ENCODE data around the gene EXOSC2. TPM values are rescaled to one million over a fixed set of nuclear protein-coding genes. Genes with fewer than 3 reads are reported as not detected.

EXOSC2 gene
- polyA plus RNA-seq, 1 donor = 30.2 TPM

DNA sequence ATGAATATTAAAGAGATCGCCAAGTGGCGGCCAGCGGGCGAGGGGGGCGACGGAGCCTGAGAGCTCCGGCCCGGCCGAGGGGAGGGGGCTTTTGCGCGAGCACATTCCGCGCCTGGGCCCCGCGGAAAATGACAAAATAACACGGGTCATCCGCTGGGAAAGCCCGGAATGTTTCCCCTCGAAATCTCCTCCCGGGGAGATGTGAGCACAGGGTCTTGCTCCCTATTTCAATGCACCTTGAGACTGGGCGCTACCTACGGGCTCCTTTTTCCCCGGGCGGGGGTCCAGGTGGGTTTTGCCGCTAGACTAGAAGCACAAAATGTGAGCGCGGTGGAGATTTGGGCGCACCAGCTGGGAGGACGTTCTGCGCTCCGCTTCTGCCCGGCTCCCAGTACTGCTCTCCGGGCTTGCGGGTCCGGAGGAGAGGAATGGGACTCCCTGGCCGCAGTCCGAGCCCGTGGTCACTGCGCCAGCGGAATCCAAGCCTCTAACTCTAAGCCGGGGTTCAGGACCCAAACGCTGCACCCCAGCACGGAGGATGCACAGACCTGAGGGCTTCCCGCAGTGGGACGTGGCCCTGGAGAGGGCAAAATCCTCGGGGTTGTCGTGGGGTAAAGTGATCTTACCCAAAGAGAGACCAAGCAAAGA is 32.0 kb upstream of the EXOSC2 start:
- WGBS (ENCODE audit: insufficient coverage, low lambda C conversion rate) = no CpG with 5 or more reads among the region's 47 CpGs
- H3K27me3 ChIP-seq (ENCODE audit: control insufficient read depth, insufficient read depth, low read length) = peaks cover 97% of the 10 kb centered on the region
- peaks cover 47% of the 10 kb centered on the region for H3K9me3 ChIP-seq (ENCODE audit: control insufficient read depth, low read depth, low read length)
- DNase-seq = no peak
- no peaks in the 10 kb centered on the region for H3K36me3 ChIP-seq (ENCODE audit: control insufficient read depth, insufficient read depth, low read length)
- no peak overlapping the region for H3K27ac ChIP-seq (ENCODE audit: low read length)
- H3K4me1 ChIP-seq (ENCODE audit: control insufficient read depth, insufficient read depth, low read length) = peaks cover 9% of the 10 kb centered on the region
- no peak overlapping the region for H3K4me3 ChIP-seq (ENCODE audit: low read length)

GRCh38 chr9:130662099-130662969 is 31.2 kb upstream of the EXOSC2 start:
- Histone ChIP-seq H3K27ac (ENCODE audit: low read length) (no peak overlapping the region), H3K9me3 (ENCODE audit: control insufficient read depth, low read depth, low read length) (peaks cover 45% of the 10 kb centered on the region), H3K36me3 (ENCODE audit: control insufficient read depth, insufficient read depth, low read length) (no peaks in the 10 kb centered on the region), H3K27me3 (ENCODE audit: control insufficient read depth, insufficient read depth, low read length) (peaks cover 97% of the 10 kb centered on the region), H3K4me1 (ENCODE audit: control insufficient read depth, insufficient read depth, low read length) (peaks cover 9% of the 10 kb centered on the region), H3K4me3 (ENCODE audit: low read length) (no peak overlapping the region)
- no CpG with 5 or more reads among the region's 49 CpGs for WGBS (ENCODE audit: insufficient coverage, low lambda C conversion rate)
- no peak for DNase-seq

DNA sequence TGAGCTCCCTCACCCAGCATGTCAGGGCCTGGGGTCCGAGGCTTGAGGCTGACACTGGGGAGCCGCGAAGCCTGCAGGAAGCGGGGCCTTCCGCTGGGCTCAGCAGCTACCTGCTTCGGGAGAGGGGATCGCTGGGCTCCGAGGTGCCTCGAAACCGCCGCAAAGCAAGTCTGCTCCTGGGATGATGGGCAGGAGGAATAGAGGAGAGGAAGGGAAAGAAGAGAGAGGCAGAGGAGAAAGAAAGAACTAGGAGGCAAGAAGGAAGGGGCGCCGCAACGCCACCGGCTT is 30.7 kb upstream of the EXOSC2 start:
- H3K27me3 ChIP-seq (ENCODE audit: control insufficient read depth, insufficient read depth, low read length) = peaks cover 99% of the 10 kb centered on the region
- H3K36me3 ChIP-seq (ENCODE audit: control insufficient read depth, insufficient read depth, low read length) = no peaks in the 10 kb centered on the region
- peaks cover 44% of the 10 kb centered on the region for H3K9me3 ChIP-seq (ENCODE audit: control insufficient read depth, low read depth, low read length)
- 0% methylated on average over 1 of the region's 15 CpGs for WGBS (ENCODE audit: insufficient coverage, low lambda C conversion rate)
- no peak for DNase-seq
- H3K4me1 ChIP-seq (ENCODE audit: control insufficient read depth, insufficient read depth, low read length) = peaks cover 9% of the 10 kb centered on the region
- no peak overlapping the region for H3K27ac ChIP-seq (ENCODE audit: low read length)
- H3K4me3 ChIP-seq (ENCODE audit: low read length) = no peak overlapping the region

DNA sequence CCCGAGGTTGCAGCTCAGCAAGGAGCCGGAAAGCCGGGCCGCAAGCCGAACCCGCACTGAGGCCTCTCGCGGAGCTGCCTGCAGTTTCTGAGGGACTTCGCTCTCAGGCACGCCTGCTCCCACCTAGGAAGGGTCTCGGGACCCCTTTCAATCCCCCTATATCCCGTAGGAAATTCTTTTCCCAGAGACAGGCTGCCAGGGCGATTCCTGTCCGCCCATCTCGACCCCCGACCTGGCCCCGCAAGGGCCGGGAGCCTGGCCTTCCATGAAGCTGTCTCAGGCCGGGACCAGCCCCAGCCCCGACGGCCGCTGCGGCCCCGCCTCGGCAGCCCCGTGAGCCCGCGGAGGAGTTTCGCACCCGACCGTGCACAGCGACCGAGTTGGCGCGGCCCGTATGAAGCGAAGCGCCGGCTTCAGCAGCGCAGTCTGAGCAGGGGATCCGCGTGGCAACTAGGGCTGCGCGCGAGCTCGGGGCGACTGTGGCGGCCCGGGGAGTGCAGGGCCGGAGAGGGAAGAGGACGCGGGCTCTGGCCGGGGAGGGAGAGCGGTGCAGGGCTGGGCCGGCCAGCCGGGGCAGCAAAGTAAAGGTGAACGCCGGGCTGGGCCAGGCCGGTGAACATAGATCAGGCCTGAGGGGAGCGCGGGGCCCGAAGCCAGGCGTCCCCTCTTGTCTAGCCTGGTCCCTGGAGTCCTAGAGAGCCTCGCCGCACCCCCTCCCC is 30.2 kb upstream of the EXOSC2 start:
- H3K27ac ChIP-seq (ENCODE audit: low read length) = no peak overlapping the region
- H3K27me3 ChIP-seq (ENCODE audit: control insufficient read depth, insufficient read depth, low read length) = peaks cover 99% of the 10 kb centered on the region
- H3K4me3 ChIP-seq (ENCODE audit: low read length) = no peak overlapping the region
- peaks cover 9% of the 10 kb centered on the region for H3K4me1 ChIP-seq (ENCODE audit: control insufficient read depth, insufficient read depth, low read length)
- peaks cover 43% of the 10 kb centered on the region for H3K9me3 ChIP-seq (ENCODE audit: control insufficient read depth, low read depth, low read length)
- no peaks in the 10 kb centered on the region for H3K36me3 ChIP-seq (ENCODE audit: control insufficient read depth, insufficient read depth, low read length)
- no peak for DNase-seq
- 0% methylated on average over 1 of the region's 65 CpGs for WGBS (ENCODE audit: insufficient coverage, low lambda C conversion rate)

- peaks cover 9% of the 10 kb centered on the region for H3K4me1 ChIP-seq (ENCODE audit: control insufficient read depth, insufficient read depth, low read length)
- H3K4me3 ChIP-seq (ENCODE audit: low read length) = no peak overlapping the region
Measured at GRCh38 chr9:130663977-130664250, 29.7 kb upstream of the EXOSC2 start.

DNA sequence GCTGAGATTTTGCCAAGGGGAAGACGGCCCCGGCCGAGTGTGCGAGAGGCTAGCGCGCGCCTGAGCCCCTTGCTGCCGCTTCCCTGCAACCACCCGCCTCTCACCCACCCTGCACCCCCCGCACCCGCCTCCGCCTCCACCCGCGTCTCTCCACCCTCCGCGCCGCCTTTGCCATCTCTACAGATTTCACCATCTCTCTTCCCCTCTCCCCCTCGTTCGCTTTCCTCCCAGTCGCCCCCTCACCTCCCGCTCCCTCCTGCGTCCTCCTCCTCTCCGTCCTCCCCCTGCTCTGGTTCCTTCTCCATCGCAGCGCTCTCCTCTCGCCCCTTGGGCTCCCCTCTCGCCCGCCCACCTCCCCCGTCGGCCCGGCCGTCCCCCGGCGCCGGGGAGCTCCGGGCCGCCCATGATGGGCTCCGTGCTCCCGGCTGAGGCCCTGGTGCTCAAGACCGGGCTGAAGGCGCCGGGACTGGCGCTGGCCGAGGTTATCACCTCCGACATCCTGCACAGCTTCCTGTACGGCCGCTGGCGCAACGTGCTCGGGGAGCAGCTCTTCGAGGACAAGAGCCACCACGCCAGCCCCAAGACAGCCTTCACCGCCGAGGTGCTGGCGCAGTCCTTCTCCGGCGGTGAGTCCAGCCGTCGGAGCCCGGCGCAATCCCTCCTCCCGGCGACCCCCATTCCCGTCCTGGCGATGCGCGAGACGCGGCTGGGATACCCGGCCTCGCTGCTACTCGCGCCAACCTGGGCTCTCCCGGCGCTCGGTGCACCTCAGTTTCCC is 29.1 kb upstream of the EXOSC2 start, which contains the start of gene PRDM12:
PRDM12 (plus strand) TSS at position 344 of the 778 bp plus-strand sequence; CDS start at position 404, 60 bp downstream.
- DNase-seq = no peak
- H3K9me3 ChIP-seq (ENCODE audit: control insufficient read depth, low read depth, low read length) = peaks cover 32% of the 10 kb centered on the region
- H3K4me3 ChIP-seq (ENCODE audit: low read length) = no peak within 1 kb of the TSS
- no peaks in the 10 kb centered on the region for H3K36me3 ChIP-seq (ENCODE audit: control insufficient read depth, insufficient read depth, low read length)
- no CpG with 5 or more reads among the region's 76 CpGs for WGBS (ENCODE audit: insufficient coverage, low lambda C conversion rate)
- H3K27ac ChIP-seq (ENCODE audit: low read length) = no peak within 1 kb of the TSS
- peaks cover 94% of the 10 kb centered on the region for H3K27me3 ChIP-seq (ENCODE audit: control insufficient read depth, insufficient read depth, low read length)
- peaks cover 9% of the 10 kb centered on the region for H3K4me1 ChIP-seq (ENCODE audit: control insufficient read depth, insufficient read depth, low read length)

More at GRCh38 chr9:130663977-130664250, 29.7 kb upstream of the EXOSC2 start:
- Histone ChIP-seq H3K27ac (ENCODE audit: low read length) (no peak overlapping the region), H3K27me3 (ENCODE audit: control insufficient read depth, insufficient read depth, low read length) (peaks cover 99% of the 10 kb centered on the region), H3K36me3 (ENCODE audit: control insufficient read depth, insufficient read depth, low read length) (no peaks in the 10 kb centered on the region), H3K9me3 (ENCODE audit: control insufficient read depth, low read depth, low read length) (peaks cover 38% of the 10 kb centered on the region)
- no CpG with 5 or more reads among the region's 19 CpGs for WGBS (ENCODE audit: insufficient coverage, low lambda C conversion rate)
- no peak for DNase-seq

- Histone ChIP-seq H3K36me3 (ENCODE audit: control insufficient read depth, insufficient read depth, low read length) (no peaks in the 10 kb centered on the region), H3K27ac (ENCODE audit: low read length) (no peak overlapping the region), H3K27me3 (ENCODE audit: control insufficient read depth, insufficient read depth, low read length) (peaks cover 91% of the 10 kb centered on the region), H3K4me3 (ENCODE audit: low read length) (no peak overlapping the region), H3K4me1 (ENCODE audit: control insufficient read depth, insufficient read depth, low read length) (peaks cover 9% of the 10 kb centered on the region), H3K9me3 (ENCODE audit: control insufficient read depth, low read depth, low read length) (peaks cover 31% of the 10 kb centered on the region)
- DNase-seq = no peak
- WGBS (ENCODE audit: insufficient coverage, low lambda C conversion rate) = no CpG with 5 or more reads among the region's 26 CpGs
Measured at GRCh38 chr9:130665029-130665430, 28.6 kb upstream of the EXOSC2 start.

DNA sequence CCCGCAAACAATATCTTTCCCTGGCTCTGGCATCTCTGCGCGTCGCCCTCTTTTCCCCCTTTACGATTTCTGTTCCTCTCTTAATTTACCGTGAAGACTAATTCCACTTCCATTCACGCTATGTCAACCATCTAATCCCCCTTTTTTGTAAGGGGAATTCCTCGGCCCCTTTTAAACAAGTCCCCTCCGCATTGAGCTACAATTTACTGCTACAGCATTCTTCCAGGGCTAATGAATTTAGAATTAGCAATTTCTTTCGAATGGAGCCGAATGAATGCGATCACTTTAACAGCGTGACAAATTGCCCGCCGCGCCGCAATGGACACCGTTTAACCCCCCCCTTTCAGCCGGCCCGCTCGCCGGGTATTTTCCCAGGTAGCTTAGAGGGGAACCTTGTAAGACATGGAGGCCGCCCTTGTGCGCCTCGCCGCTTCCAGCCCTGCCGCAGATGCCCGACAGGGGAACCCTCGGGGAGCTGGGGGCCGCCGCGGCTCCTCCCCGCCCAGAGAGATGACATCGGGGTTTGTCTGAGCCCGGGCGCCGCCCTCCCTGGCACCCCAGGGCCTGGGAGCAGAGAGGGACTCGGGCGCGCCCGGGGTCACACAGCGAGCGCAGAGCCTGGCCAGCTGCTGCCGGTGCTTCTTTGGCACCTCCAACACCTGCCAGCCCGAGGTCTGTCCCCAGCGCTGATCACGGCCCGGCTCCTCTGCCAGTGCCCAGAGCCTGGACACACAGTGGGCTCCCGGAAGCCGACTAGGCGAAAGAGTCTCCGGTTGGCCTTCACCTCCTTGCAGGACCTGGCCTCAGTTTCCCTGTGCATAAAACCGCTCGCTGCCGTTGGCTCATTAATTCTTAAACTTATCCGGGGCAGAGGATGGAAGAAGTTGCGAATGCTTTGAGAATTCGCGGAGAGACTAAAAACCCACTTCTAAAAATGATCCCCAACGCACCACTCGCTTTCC is 27.9 kb upstream of the EXOSC2 start:
- Histone ChIP-seq H3K9me3 (ENCODE audit: control insufficient read depth, low read depth, low read length) (peaks cover 29% of the 10 kb centered on the region), H3K27ac (ENCODE audit: low read length) (no peak overlapping the region), H3K4me3 (ENCODE audit: low read length) (no peak overlapping the region), H3K36me3 (ENCODE audit: control insufficient read depth, insufficient read depth, low read length) (no peaks in the 10 kb centered on the region), H3K4me1 (ENCODE audit: control insufficient read depth, insufficient read depth, low read length) (peaks cover 7% of the 10 kb centered on the region), H3K27me3 (ENCODE audit: control insufficient read depth, insufficient read depth, low read length) (peaks cover 92% of the 10 kb centered on the region)
- no peak for DNase-seq
- WGBS (ENCODE audit: insufficient coverage, low lambda C conversion rate) = 2% methylated on average over 7 of the region's 61 CpGs

GRCh38 chr9:130666393-130667119 is 27.0 kb upstream of the EXOSC2 start:
- no CpG with 5 or more reads among the region's 60 CpGs for WGBS (ENCODE audit: insufficient coverage, low lambda C conversion rate)
- no peak for DNase-seq
- Histone ChIP-seq H3K36me3 (ENCODE audit: control insufficient read depth, insufficient read depth, low read length) (no peaks in the 10 kb centered on the region), H3K4me3 (ENCODE audit: low read length) (no peak overlapping the region), H3K27me3 (ENCODE audit: control insufficient read depth, insufficient read depth, low read length) (peaks cover 86% of the 10 kb centered on the region), H3K4me1 (ENCODE audit: control insufficient read depth, insufficient read depth, low read length) (peaks cover 7% of the 10 kb centered on the region), H3K9me3 (ENCODE audit: control insufficient read depth, low read depth, low read length) (peaks cover 22% of the 10 kb centered on the region), H3K27ac (ENCODE audit: low read length) (no peak overlapping the region)
